HL-60 (cell line): ENCODE results near the gene GREM1.

ENCODE experiments used
- DNase-seq, 2 experiments: peaks; one replicate each; pipeline ENCODE4 v3.0.0-alpha.2; 2010 to 2020; ENCODE audit warnings: low read depth in 1 of 2, low spot score in 1 of 2
- H3K27ac ChIP-seq: fragments of 250-450 bp; sonication (Bioruptor Pico); replicated peaks from 2 replicates; pipeline ENCODE4 v1.5.1; 2020; ENCODE audit warnings: mild to moderate bottlenecking, moderate library complexity
- H3K27me3 ChIP-seq: fragments of 250-450 bp; sonication (Bioruptor Pico); 2 replicates; pipeline ENCODE4 v1.5.1; 2021; ENCODE audit warnings: mild to moderate bottlenecking, moderate library complexity; ENCODE audit not compliant: insufficient read depth, poor library complexity, severe bottlenecking
- H3K4me3 ChIP-seq: replicated peaks from 2 replicates; pipeline ENCODE4 v1.5.1; 2011; ENCODE audit warnings: mild to moderate bottlenecking, control low read depth, low read length; ENCODE audit not compliant: insufficient read depth
- GABPA ChIP-seq: IDR thresholded peaks from 2 replicates; pipeline ENCODE4 v1.6.1; 2012; ENCODE audit warnings: low read depth
- POLR2AphosphoS5 ChIP-seq: IDR thresholded peaks from 2 replicates; pipeline ENCODE4 v1.6.1; 2012; ENCODE audit warnings: low read depth
- REST ChIP-seq: IDR thresholded peaks from 2 replicates; pipeline ENCODE4 v1.6.1; 2012; ENCODE audit warnings: low read depth; ENCODE audit not compliant: insufficient replicate concordance
- SPI1 ChIP-seq: IDR thresholded peaks from 2 replicates; pipeline ENCODE4 v1.6.1; 2012; ENCODE audit warnings: low read depth, mild to moderate bottlenecking, borderline replicate concordance
- TF ChIP-seq, protein P1 (sequence below): IDR thresholded peaks from one replicate; pipeline ENCODE4 v1.5.1; 2011; ENCODE audit warnings: low read length, control low read depth, inconsistent platforms; ENCODE audit not compliant: insufficient read depth

GREM1 gene

GRCh38 chr15:32679298-32679690 lies 38.5 kb upstream of the GREM1 start:
- DNase-seq: no peak
- no peak for TF ChIP-seq POLR2AphosphoS5
- no peak for TF ChIP-seq SPI1
- no peak for TF ChIP-seq GABPA
- no peak for TF ChIP-seq REST
- TF ChIP-seq, protein P1, sequence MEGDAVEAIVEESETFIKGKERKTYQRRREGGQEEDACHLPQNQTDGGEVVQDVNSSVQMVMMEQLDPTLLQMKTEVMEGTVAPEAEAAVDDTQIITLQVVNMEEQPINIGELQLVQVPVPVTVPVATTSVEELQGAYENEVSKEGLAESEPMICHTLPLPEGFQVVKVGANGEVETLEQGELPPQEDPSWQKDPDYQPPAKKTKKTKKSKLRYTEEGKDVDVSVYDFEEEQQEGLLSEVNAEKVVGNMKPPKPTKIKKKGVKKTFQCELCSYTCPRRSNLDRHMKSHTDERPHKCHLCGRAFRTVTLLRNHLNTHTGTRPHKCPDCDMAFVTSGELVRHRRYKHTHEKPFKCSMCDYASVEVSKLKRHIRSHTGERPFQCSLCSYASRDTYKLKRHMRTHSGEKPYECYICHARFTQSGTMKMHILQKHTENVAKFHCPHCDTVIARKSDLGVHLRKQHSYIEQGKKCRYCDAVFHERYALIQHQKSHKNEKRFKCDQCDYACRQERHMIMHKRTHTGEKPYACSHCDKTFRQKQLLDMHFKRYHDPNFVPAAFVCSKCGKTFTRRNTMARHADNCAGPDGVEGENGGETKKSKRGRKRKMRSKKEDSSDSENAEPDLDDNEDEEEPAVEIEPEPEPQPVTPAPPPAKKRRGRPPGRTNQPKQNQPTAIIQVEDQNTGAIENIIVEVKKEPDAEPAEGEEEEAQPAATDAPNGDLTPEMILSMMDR: no peak
- Histone ChIP-seq H3K27me3 (no peaks in the 10 kb centered on the region), H3K4me3 (no peak overlapping the region), H3K27ac (no peak overlapping the region)

- Histone ChIP-seq H3K27me3 (no peaks in the 10 kb centered on the region), H3K4me3 (no peak overlapping the region), H3K27ac (no peak overlapping the region)
- no peak for TF ChIP-seq POLR2AphosphoS5
- TF ChIP-seq, protein P1: no peak
- no peak for TF ChIP-seq REST
- no peak for TF ChIP-seq SPI1
- TF ChIP-seq GABPA: no peak
- no peak for DNase-seq
Observed at GRCh38 chr15:32682569-32682968, 35.2 kb upstream of the GREM1 start.

GRCh38 chr15:32682977-32683630 lies 34.7 kb upstream of the GREM1 start:
- Histone ChIP-seq H3K27ac (no peak overlapping the region), H3K27me3 (no peaks in the 10 kb centered on the region), H3K4me3 (no peak overlapping the region)
- TF ChIP-seq POLR2AphosphoS5 (no peak), GABPA (no peak), REST (no peak), SPI1 (no peak)
- TF ChIP-seq, protein P1: no peak
- DNase-seq: no peak
